IMR-90 (cell line): ENCODE data around the gene INPP5J.

Experiments used
- BHLHE40 ChIP-seq: fragments of 150-350 bp; IDR thresholded peaks from 2 replicates; pipeline ENCODE4 v1.6.1; 2016; ENCODE audit warnings: mild to moderate bottlenecking, low read depth, low read length
- CEBPB ChIP-seq: IDR thresholded peaks from 2 replicates; pipeline ENCODE4 v1.6.1; 2012; ENCODE audit warnings: low read depth, low read length, improper control_type of control experiment
- CTCF ChIP-seq: conservative IDR thresholded peaks from 2 replicates; pipeline ENCODE4 v1.5.1; 2012; ENCODE audit warnings: mild to moderate bottlenecking, low read depth, low read length, improper control_type of control experiment
- NFE2L2 ChIP-seq: fragments of 150-350 bp; IDR thresholded peaks from 2 replicates; pipeline ENCODE4 v1.6.1; 2016; ENCODE audit warnings: low read depth, mild to moderate bottlenecking, low read length
- POLR2A ChIP-seq: IDR thresholded peaks from 2 replicates; pipeline ENCODE4 v1.6.1; 2012; ENCODE audit warnings: mild to moderate bottlenecking, low read depth, low read length
- RCOR1 ChIP-seq: IDR thresholded peaks from 2 replicates; pipeline ENCODE4 v1.6.1; 2012; ENCODE audit warnings: mild to moderate bottlenecking, low read length, improper control_type of control experiment; ENCODE audit not compliant: insufficient replicate concordance
- RFX5 ChIP-seq: IDR thresholded peaks from 2 replicates; pipeline ENCODE4 v1.8.0; 2012; ENCODE audit warnings: low read depth, mild to moderate bottlenecking, low read length, moderate library complexity
- TF ChIP-seq, protein P1 (sequence below): fragments of 150-350 bp; IDR thresholded peaks from 2 replicates; pipeline ENCODE4 v1.6.1; 2017; ENCODE audit warnings: mild to moderate bottlenecking, antibody characterized with exemption, low read length, low read depth

DNA sequence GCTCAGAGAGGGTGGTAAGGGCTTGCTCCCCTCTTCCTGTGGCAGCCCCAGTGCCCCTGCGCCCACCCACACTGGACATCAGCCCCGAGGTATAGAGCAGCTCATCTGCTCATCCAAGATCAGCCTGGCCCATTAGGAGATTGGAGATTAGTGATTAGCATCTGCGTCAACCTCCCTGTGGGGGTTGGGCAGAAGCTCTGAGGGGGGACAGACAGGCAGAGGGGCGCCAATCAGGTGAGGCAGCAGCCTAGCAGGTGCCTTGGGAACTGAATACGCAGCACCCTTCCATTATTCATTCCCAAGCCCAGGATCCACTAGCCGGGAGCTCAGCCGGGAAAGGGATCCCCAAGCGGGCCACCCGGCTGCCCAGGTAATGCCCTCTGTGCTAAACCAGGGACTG is 30.6 kb upstream of the INPP5J start:
- no peak for TF ChIP-seq RFX5
- TF ChIP-seq CTCF = no peak
- TF ChIP-seq POLR2A = no peak
- no peak for TF ChIP-seq CEBPB
- no peak for TF ChIP-seq NFE2L2
- TF ChIP-seq, protein P1, sequence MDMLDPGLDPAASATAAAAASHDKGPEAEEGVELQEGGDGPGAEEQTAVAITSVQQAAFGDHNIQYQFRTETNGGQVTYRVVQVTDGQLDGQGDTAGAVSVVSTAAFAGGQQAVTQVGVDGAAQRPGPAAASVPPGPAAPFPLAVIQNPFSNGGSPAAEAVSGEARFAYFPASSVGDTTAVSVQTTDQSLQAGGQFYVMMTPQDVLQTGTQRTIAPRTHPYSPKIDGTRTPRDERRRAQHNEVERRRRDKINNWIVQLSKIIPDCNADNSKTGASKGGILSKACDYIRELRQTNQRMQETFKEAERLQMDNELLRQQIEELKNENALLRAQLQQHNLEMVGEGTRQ = no peak
- TF ChIP-seq RCOR1 = no peak
- no peak for TF ChIP-seq BHLHE40
